Stimulated activated CD8-positive, alpha-beta memory T cell treated with anti-CD3 and anti-CD28 coated beads, Interleukin-7, amount 100 ng/mL, for 4 hours (primary cell): ENCODE results near the gene C1orf159.
"Not testable (repeated sequence)": the region's sequence is repeated elsewhere in the genome, so short reads cannot be mapped to it uniquely, and the experiment has no call there.

ENCODE experiments used
- DNase-seq, 2 donors: peaks; one replicate each; pipeline ENCODE4 v3.0.0-alpha.2; 2020; ENCODE audit warnings: low read depth in 2 of 2

Gene C1orf159

DNA sequence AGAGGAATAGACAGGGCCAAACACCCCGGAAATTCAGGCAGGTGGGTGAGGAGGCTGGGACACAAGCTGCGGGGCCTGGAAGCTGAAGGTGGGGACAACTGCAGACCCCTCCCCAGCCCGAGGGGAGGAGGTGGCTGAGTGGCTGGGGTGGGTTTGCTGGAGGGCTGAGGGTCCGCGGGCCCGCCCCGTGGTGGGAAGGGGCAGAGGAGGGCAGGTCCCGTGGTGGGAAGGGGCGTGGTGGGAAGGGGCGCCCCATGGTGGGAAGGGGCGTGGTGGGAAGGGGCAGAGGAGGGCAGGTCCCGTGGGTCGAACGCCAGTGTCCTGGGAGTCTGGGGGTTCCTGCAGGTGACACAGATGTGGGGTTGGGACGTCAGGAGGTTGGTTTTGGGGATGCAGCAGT, 33.5 kb upstream of the C1orf159 start:
- DNase-seq = no peak

GRCh38 chr1:1148569-1148968, 32.7 kb upstream of the C1orf159 start:
- no peak for DNase-seq

- no peak for DNase-seq
These were observed 32.2 kb upstream of the C1orf159 start for GRCh38 chr1:1148061-1148460.

DNA sequence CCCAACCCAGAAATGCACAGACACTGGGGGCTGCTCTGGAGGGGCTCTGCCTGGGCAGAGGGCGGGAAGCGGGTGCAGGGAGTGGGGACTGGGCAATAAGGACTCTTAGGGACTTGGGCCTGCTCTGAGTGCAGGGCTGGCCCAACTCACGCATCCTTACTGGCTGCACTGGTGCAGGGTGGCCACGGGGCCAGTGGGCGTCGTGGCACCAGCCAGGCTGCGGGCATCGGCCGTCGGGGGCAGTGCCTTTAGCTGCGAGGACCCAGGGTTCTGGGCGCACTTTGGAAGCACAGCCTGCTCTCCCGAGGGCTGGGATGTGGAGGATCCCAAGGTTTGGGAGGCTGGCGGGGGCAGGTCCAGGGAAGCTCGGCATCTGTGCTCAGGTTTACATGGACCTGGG, 30.7 kb upstream of the C1orf159 start:
- no peak for DNase-seq

DNA sequence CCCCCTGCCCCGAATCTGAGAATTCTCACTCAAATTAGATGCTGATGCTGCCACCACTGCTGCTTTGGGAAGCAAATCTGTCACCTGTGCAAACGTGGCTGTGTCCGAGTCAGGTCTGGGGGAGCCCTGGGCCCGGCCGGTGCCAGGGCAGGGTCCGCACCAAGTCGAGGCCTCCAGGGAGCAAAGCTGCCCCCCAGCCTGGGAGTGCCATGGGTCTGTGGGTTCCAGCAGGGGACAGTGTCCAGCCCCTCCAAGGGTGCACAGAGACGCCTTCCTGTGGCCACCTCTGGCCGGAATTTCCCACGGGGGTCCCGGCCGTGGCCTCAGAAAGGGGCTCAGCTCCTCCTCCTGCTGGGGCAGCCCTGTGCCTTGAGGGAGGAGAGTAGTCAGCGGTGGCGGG, 30.1 kb upstream of the C1orf159 start:
- DNase-seq = no peak

DNA sequence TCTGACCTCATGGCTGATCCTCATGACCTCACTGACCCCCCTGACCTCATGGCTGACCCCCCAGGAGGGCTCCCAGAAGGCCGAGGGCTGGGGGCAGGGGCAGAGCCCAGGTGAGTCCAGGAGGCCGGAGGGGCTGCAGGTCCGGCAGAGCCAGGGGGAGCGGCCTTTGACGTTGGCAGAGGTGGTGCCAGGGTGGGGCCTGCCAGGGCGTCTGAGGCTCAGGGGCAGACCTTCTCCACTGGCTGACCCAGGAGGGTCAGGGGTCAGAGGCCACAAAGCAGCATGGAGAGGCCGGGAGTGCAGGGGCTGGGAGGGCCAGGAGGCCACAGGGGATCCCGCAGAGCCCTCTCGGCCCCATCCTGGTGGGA, 29.6 kb upstream of the C1orf159 start:
- DNase-seq = no peak

- DNase-seq = no peak
These were observed 29.1 kb upstream of the C1orf159 start for GRCh38 chr1:1144843-1145546.

DNA sequence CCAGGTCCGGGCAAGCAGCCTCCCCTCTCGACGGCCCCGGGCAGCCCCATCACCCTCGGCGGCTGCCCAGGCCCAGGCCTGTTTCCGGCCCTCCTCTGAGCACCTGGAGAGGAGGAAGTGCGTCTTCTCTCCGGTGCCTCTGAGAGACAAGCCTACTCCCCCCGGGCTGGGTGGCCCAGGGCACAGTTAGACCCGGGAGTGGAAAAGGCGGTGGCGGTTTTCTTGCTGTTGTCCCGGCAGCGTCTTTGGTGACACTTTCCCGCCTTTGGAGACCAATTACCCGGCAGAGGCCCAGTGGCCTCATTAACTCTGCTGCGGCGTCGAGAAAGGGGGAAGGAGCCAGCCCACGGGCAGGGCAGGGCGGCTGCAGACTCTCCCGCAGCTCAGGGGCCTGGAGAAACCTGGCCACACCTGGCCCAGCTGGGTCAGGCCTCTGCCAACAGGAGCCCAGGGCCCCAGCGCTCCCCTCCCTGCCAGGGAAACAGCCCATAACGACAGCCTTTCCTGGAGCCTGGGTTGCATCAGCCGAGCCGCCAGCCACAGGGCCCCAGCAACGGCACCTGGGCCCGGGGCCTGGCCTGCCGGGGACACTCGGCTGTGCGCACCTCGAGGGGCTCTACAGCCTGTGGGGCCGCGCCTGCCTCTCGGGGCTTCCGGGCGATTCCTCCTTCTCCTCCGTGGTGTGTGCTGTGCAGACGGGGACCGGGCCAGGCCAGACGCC, 28.4 kb upstream of the C1orf159 start:
- no peak for DNase-seq

DNA sequence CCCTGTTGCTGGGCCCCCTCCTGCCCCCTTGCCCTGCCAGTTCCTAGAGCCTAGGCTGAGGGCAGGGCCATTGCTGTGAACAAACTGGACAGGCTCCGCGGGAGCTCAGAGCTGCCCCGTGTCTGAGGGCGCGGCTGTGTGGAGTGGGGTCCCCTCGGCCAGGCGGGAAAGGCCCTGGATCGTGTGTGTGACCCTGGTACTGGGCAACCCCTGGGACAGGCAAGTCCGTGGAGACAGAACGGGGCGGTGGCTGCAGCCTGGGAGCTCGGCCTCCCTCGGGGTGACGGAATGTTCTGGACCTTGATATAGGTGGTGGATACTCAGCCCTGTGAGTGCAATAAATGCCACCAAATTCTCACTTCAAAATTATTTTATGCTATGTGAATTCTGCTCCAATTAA, 27.7 kb upstream of the C1orf159 start:
- no peak for DNase-seq

DNA sequence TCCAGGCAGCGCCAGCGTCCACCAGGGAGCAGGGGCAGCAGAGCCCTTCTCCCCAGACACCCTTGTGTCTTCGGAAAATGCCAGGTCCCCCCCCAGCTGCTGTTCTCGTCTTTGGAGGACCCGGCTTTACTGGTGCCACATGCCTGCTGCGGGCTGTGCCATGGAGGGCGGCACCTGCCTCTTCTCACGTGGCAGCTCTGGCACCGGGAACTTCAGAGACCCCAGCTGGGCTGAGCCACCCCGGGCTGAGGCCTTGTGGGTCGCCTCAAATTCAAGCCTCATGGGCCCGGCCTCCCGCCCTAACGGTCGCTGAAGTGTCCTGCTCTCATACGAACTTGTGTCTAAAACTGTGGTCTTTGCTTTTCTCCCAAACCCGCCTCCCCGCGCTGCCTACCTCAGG, 27.0 kb upstream of the C1orf159 start:
- no peak for DNase-seq

GRCh38 chr1:1142352-1142751, 26.5 kb upstream of the C1orf159 start:
- not testable (repeated sequence) for DNase-seq

DNA sequence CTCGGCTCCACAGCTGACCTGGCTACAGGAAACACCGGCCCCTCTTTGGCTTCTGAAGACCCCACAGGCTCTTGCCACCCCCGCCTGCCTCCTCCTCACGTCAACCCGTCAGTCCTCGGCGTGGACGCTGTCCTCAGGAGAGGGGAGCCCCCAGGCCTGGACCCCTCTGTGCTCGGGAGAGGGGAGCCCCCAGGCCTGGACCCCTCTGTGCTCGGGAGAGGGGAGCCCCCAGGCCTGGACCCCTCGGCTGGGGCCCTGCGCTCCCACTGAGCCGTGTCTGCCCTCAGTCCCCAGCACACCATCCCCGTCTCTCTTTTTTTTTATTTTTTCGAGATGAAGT, 26.0 kb upstream of the C1orf159 start:
- no peak for DNase-seq

GRCh38 chr1:1141244-1141910, 25.5 kb upstream of the C1orf159 start:
- DNase-seq = no peak

DNA sequence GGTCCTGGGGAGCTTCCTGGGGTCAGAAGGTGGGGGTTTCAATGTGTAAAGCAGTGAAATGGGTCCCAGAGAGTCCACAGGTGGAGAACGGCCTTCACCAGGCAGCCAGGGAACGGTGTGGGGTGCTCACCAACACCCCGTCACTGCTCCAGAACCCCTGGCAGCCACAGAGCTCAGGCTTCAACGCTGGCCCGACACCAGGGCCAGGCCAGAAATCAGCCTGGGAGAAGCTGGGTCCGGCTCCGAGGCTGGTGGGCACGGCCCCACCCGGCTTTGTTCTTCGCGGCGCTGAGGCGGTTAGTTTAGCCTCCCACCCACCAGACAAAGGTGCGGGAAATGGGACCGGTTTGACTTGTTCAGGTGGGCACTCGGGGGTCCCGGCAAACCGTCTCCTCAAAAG, 24.8 kb upstream of the C1orf159 start:
- DNase-seq = no peak

- DNase-seq = peak; percentile 63 to 79
These were observed 21.6 kb upstream of the C1orf159 start for GRCh38 chr1:1137256-1138045.

DNA sequence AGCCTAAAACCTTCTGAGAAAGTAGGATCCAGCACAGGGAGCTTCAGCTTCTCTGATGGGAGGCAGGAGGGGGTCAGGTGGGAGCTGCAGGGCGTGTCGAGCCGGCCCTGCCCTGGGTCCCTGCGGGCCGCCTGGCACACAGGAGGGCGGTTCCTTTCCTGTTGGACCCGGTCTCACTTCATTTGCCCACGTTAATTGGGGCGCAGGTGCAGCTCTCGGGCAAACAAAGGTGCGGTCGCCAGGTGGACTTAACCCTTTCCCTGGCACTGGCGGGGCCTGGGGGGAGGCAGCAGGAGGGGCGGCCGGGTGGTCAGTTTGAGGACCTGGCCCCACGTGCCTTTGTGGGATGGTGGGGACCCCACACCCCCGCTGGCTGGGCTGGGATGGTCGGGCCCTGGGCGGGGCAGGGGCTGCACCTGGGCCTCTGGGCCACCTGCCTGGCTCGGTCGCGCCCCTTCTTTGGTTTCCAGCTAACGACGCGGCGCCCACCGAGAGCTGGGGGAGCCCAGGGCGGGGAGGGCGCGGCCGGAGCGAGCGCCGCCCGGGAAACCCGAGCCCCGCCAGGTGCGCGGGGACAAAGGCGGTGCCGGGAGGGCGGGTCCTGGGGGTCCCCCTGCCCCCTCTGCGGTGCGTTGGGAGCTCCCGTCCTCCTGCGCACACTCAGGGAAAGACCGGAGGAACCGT, 20.8 kb upstream of the C1orf159 start:
- no peak for DNase-seq

DNA sequence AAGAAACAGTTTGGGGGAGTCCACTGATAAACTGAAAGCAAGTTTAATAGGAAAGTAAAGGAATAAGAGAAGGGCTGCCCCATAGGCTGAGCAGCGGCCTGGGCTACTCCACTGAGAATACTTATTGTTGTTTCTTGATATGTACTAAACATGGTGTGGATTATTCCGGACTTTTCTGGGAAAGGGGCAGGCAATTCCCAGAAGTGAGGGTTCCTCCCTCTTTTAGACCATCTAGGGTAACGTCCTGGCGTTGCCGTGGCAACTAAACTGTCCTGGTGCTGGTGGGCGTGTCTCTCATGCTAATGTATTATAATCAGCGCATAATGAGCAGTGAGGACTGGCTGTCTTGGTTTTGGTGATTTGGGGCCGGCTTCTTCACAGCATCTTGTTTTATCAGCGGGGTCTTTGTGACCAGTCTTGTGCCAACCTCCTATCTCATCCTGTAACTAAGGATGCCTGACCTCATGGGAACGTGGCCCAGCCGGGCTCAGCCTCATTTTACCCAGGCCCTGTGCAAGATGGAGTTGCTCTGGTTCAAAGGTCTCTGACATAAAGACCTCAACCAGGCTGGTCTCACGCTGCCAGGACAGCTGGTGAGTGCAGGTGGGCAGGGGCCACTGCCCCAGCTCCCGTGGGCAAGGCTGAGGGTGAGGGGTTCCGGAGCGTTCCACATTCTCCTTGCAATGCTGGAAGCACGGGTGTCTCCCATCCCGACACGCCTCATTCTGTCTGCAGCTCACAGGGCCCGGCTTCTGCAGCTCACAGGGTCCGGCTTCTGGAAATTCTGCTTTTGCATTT, 19.6 kb upstream of the C1orf159 start:
- no peak for DNase-seq

DNA sequence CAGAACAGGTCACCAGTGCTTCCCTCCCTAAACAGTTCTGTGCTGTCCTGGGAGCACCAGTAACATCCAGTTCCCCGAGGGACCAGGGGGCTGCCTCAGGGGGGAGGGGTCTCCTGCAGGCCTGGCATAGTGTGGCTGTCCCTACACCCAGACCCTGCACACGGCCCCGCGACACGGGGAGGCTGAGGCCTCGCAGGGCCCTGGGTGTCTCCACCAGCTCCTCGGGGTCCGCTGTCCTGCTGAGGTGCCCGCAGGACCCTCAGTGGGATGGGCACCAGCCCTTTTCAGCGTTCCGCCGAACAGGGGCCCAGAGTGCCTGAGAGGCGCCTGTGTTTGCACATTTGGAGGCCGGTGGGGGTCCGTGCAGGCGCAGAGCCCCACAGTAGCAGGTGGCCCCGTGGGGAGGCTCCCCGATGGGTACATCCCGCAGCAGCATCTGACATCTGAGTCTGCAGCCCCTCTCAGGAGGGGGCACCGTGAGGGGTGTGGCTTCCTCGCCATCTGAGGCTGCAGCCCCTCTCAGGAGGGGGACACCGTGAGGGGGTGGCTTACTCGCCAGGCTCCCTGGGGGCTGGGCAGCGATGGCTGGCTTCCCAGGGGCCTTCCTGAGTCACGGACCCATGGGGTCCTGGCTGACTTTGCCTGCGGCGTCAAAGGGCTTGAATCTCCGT, 18.5 kb upstream of the C1orf159 start:
- no peak for DNase-seq

DNA sequence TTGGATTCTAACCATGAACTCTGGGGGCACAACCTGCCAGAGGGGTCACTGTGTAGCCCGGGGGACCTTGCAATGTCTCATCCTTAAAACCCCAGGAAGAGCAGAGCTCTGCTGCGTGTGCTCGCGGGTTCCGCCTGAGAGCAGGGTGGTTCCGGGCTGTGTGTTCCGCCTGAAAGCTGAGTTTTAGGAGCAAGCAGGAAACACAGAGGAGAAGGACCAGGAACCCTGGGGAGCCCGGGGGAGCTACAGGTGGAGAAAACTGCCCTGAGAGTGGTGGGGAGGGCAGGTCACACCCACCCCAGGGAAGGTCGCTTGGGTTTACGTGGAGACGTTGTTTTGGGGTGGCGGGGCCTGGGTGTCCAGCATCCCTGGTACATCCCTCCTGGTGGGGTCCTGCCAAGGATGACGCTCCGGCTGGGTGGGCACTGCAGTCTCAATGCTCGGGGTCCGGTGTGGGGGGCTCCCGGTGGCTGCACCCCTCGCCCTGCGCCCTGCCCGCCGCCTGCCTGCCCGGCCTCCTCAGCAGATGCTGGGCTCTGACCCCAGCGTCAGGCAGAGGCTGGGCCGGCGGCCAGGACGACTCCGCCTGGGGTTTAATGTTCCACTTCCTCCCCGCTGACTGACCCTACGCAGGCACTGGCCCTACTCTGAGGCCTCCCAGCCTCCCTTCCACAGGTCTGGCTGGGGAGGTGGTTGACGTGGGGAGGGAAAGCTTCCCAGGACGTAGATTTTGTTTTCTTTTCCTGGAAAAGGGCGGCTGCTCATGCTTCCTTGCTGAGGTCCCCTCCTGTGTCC, 17.3 kb upstream of the C1orf159 start:
- no peak for DNase-seq
